GM18907 (cell line): Measurements from ENCODE around the gene ENG.
"Not testable (repeated sequence)": the region's sequence is repeated elsewhere in the genome, so short reads cannot be mapped to it uniquely, and the experiment has no call there.

Experiments used
- ATAC-seq: cut with Tn5 transposase; IDR thresholded peaks from one replicate; pipeline ENCODE4 v1.9.1; 2021; ENCODE audit warnings: mild to moderate bottlenecking, moderate library complexity; ENCODE audit not compliant: unreplicated experiment

ENG gene

DNA sequence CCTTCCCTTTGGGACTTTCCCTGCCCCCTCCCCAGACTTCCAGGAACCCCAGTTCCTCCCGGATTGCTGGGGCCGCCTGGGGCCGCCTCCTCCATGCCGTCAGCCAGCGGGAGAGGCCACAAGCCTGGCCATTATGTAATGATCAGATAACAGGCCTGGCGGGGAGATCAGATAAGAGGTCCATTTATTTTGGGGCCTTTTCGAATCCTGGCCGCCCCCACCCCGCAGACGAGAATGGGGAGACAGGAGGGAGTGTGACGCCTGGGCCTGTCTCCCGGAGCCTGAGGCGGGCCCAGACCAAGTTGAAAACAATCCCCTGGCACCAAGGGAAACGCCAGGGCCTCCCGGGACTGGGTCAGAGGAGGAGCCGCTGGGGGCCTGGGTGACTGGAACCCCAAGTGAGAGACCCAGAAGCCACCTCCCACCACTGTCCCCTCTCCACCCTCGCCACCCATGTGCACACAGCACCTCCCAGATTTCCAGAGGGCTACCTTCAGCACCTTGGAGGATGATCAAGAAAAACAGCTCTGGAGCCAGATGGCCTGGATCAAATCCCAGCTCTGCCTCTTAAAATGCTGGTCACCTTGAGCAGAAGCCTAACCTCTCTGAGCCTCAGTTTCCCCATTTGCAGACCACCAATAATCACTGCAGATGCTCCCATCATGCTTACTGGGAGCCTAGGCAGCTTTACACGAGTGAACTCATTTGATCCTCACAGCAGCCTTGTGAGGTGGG, 7.8 kb downstream of the ENG start:
- no peak for ATAC-seq

DNA sequence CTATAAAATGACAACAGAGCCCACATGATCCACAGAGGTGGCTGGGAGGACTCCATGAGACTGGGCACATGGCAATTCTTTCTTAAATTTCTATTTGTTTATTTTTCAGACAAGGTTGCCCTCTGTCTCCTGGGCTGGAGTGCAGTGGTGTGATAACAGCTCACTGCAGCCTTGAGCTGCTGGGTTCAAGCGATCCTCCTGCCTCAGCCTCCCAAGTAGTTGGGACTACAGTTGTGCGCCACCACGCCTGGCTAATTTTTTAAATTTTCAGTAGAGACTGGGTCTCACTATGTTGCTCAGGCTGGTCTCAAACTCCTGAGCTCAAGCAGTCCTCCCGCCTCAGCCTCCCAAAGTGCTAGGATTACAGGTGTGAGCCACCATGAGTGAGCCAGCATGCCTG, 8.8 kb downstream of the ENG start:
- not testable (repeated sequence) for ATAC-seq

DNA sequence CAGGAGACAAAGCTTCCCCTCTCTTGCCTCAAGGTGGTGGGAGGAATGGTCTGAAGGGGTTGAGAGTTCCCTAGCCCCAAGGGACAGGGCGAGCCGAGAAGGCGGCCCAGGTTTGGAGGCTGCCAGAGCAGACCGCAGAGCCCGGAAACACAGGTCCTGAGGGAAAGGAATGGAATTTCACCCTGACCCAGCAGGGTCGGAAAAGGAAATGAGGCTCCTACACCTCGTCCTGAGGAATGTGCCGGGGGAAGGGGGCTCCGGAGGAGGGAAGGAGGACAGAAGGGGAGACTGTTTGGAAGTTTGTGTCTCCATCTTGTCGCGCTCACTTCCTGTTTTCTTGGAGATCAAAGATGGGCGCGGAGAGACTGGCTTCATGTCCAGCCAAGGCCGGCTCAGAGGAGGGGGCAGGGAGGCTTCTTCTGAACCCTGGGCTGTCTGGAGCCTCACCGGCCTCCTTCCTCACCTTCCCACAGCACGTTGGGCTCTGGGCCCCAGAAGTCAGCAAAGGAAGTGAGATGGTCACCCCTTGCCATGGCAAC, 9.6 kb downstream of the ENG start:
- no peak for ATAC-seq

DNA sequence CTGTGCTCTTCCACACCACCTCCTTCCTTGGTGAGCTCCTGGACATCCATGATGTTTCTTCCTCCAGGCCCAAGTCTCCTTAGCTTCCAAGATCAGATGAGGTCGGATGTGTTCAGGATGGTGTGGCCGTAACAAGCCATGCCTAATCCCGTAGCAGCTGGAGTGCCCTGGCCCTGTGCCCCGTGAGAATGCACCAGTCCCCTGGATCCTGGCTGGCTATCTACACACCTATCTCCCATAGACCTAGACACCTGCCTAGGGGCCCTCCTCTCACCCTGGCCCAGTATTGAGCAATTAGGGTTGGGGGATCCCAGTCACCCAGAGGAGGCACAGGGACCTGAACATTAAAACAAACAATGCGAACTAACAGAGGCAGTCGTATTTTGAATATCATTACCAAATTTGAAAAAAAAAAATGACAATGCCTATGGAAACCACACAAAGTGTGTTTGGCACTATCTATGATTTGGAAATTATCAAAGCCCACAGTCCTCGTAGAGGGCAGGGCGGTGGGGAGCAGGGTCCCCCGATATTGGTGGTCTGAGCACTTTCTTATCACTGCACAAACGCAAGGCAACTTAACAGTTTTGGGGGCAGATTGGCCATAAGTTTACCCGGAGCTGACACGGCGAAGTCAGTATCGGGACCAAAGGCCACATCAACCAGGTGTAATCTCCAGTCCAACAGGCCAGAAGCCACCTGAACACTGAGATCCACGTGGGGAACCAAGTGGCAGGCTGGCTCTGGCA, 13.2 kb downstream of the ENG start:
- no peak for ATAC-seq

DNA sequence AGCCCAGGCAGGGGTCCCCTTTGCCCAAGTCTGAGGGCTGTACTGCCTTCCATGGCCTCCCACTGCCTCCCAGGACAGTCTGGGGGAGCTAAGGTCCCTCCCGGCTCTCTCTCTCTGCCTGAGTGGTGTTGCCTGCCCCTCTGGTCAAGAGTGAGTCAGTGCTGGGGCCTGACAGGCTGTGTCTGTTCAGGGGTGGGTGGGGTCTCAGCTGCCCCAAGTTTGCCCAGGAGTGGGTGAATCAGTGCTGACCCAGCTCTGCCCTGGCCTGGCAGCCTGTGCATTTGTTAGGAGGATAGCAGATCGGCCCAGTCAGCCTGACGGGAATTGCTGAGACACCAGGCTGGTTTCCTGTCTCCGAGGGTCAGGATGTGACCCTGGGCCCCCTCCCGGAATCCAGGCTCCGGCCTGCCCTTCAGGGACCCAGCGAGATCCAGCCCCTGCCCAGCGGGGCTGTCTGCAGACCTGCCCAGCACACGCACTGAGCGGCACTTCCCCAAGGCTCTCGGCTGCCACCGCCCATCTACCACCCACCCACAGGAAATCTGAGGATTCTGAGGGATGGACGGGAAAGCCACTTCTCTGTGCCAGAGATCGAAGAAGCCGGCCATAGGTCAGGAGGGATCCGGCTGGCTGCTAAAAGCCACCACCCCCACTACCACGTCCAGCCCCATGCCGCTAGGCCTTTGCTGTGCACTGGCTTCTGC, 15.9 kb downstream of the ENG start:
- ATAC-seq = no peak

DNA sequence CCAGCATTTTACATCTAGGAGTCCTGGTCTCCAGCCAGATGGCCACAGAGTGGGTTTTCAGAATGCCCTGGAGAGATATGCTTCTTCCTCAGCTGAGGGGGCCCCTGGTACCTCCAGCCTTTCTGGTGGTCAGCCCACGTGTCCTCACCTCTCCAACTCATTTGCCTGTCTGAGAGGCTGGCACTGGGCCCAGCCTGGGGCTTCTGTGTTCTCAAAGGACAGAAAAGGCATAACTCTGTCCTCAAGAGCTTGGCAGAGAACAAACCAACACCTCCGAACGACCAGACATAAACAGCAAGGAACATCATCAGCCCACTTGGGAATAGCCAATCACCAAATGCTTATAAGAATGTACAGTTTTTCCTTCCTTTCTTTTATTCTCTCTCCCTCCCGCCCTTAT, 17.1 kb downstream of the ENG start:
- ATAC-seq = no peak

DNA sequence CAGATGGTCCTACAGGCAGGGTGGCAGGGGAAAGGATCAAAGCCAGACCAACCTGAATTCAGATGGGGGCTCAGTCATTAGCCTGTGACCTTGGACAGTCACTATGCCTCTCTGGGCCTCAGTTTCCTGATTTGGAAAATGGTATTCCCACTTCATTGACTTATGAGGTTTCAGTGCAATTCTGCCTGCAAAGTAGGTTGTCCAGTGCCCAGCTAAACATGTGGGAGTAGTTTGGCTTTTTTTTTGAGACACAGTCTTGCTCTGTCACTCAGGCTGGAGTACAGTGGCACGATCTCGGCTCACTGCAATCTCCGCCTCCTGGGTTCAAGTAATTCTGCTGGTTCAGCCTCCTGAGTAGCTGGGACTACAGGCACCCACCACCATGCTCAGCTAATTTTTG, 17.9 kb downstream of the ENG start:
- not testable (repeated sequence) for ATAC-seq

DNA sequence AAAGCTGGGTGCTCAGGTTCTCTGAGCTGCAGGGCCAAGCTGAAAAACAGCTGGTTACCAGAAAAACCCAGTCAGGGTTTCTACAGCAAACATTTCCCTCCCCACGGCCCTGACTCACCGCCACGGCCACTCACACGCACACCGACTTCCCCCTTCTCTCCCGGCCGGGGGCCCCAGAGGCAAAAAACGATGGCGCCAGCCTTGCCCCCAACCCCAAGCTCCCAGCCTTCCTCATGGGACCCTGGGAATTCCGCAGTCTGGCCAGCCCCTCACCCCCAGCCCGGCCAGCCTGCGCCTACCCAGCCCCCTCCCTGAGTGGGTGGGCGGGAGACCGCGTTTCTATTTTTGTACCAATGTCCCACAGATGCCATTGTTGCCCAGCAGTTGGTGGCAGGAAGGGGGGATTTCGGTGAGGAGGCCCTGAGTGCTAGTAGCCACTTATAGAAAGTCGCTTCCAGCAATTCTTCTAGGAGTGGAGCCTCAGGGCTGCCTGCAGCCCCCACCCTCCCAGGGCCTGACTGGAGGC, 18.4 kb downstream of the ENG start:
- no peak for ATAC-seq

DNA sequence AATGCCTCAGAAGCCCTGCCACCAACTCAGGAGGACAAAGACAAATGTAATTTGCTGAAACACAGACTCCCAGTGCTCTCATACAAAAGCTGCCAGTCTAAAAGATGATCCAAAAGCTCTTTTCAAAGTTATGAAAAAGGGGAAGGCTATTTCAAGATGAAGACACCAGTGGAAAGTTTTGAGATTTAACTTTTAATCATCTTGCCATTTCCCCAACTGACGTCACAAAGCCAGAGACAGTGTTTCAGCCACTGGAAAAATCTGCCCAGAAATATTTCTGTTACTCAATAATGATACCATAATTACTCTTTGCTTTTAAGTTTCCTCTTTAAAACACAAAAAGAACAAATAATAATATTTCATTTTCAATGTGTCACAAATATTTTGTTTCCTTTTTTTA, 20.9 kb downstream of the ENG start:
- no peak for ATAC-seq

DNA sequence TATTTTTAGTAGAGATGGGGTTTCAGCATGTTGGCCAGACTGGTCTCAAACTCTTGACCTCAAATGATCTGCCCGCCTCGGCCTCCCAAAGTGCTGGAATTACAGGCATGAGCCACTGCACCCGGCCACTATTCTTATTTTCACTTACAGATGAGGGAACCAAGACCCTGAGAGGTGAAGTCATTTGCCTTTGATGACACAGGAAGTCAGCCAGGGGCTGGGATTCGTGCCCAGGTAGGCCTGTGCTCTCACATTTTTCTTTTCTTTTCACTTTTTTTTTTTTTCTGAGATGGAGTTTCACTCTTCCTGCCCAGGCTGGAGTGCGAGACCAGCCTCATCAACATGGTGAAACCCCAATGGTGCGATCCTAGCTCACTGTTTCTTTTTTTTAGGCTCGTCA, 22.2 kb downstream of the ENG start:
- ATAC-seq = no peak

DNA sequence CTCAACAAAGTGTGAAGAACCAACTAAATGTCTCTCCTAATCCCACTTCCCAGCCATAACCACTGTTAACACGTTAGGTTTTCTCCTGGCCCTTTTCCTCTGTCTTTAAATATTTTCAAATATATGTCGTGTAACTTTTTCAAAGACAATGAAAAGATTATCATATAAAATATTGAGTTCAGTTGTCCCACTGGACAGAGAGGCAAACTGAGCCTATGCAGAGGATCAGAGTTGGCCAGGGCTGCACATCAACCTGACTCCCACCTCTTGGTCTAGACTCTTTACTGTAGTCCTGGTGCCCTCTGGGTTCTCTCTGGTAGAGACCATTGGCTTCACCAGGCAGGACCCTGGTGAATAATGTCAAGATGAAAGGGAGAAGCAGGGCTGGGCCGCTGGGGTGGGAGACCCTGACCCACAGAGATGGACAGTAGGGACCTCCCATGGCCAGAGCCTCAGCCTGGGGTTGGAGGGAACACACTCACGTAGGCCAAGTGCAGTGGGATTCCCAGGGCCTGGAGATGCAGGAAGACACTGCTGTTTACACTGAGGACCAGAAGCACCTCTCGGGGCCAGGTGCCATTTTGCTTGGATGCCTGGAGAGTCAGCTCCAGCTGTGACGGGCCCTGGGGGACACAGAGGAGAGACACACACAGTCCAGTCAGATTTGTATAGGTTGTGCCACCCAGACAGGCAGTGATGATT, 25.1 kb downstream of the ENG start:
- ATAC-seq = no peak

DNA sequence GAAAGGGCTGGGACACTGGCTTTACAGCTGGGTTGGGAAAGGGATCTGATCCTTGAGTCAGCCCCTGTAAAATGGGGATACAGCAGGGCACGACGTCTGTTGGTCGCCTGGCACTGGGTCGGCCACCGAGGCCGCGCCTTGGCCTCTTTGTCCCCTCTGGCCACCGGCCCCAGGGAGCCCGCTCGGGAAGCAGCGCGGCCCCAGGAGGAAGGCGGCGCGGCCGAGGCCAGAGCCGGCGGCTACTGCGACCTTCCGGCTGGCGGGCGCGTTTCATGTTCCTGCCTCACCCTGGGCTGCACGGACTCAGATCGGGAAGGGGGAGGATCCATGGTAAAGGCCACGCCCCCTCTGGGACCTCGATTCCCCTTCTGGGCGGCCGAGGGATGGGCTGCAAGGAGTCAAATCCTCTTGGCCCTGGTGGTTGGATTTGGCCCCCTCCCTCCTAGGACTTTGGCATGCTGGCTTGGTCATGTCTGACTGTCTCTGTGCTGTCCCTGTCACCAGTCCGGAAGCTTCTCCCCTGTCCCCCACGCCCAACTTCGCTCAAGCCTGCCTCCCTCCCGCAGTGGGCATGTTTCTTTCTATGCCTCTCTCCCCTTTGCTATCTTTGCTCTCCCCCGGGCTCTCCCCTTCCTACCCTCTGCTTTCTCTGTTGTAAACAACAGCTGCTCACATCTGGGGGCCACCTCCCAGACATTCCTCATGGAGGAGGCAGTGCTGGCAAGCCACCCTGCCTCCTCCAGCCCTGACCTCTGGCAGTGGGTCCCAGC, 26.0 kb downstream of the ENG start:
- ATAC-seq = no peak

DNA sequence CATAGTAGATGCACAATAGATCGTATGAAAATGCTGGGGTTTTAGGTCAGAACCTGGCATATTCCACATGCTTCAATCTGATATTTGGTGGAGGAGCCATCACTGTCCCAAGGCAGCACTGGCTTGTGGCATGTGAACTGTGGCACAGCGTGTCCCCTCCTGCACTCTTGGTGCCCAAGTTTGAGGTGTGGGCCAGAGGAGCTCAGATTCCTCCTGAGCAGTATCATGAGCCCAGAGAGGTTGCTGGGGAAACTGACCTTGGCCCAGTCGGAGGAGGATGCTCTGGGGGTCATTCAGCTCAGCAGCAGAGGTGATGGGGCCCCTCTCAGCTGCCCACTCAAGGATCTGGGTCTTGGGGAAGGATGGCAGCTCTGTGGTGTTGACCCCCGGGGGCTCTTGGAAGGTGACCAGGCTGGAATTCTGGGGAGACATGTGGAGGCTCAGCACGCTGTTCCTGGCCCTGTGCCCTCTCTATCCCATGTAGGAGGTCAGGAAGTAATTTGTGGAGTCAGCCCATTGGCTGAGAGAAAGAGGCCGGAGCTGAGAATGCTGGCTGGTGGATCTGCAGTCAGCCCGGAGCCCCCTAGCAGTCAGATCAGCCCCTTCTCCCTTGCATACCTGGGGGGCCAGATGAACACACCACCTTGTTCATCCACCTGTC, 28.1 kb downstream of the ENG start:
- no peak for ATAC-seq

DNA sequence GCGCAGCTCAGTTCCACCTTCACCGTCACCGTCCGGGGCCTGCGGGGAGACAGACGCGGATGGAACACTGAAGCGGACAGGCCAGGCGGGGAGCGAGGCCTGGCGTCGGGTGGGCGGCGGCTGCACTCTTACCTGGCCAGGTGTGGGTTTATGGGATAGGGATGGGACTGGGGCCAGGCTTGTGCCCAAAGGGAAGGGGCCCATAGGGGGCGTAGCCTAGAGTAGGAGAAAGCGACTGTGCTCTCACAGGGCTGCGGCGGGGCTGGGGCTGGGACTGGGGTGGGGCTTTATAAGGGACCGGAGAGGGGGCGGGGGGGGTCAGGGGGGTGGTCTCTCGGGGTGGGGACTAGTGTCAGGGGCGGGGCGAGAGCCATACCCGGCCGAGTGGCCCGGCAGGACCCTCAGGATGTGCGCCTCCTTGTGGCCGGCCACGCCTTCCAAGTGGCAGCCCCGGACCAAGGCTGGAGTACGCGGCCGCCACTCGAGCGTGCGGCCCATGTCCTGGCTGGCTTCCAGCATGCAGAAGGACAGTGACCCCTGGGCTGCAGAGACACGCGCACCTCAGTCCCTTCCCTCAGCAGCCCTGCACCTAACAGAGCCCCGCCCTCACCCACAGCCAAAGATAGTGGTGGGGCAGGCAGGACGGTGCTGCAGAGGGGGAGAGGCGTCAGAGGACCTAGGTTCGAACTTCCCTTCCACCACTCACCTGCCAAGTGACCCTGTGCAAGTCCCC, 29.0 kb downstream of the ENG start:
- ATAC-seq = no peak

DNA sequence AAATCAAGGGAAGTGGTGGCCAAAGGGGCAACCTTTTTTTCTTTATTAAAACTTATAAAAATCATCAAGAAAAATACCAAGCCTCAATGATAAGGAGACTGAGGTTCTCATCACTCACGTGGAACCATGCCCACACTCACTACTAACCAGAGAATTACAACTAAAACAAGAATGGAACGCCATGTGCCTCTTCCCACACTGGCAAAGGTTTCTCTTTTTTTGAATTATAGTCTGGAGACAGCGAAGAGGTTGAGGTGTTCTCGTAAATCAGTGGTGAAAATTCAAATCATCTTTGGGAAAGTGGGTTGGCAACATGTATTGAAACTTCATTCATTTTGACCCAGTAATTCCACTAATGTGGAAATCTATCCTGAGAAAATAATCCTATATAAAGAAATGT, 32.4 kb downstream of the ENG start:
- no peak for ATAC-seq

DNA sequence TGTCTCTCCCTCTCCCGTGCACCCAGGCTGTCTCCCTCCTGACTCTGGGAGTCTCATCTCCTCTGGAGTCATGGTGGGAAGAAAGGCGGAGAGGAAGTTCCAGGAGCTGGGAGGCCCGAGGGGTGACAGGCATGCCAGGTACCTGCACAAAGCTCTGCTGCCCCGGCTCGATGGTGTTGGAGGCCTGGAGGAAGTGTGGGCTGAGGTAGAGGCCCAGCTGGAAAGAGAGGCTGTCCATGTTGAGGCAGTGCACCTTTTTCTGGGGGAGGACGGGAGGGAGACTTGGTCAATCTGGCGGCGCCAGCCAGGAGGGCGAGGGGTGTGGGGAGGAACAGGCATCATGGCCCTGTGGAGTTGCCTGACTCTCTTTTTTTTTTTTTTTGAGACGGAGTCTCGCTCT, 35.9 kb downstream of the ENG start:
- ATAC-seq = no peak

DNA sequence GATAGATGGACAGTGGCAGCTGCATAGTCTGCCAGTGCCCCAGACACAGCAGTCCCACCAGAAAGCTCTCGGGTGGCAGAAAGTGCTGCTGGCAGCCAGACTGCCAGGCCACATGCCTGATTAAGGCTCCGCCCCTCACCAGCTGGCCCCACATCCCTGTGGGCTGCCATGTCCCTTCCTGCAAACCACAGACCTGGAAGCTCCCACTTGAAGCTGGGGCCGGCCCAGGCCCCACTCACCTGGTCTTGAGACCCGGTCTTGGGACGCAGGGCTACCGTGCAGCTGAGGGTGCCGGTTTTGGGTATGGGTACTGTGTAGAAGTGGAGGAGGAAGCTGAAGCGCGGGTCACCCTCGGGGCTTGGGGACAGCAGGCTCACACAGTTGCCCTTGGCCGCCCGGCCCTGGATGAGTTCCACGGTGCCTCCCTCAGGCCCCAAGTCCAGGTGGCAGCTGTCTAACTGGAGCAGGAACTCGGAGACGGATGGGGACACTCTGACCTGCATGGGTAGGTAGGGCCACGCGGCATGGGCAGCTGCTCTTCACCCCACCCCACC, 36.5 kb downstream of the ENG start:
- ATAC-seq = no peak

DNA sequence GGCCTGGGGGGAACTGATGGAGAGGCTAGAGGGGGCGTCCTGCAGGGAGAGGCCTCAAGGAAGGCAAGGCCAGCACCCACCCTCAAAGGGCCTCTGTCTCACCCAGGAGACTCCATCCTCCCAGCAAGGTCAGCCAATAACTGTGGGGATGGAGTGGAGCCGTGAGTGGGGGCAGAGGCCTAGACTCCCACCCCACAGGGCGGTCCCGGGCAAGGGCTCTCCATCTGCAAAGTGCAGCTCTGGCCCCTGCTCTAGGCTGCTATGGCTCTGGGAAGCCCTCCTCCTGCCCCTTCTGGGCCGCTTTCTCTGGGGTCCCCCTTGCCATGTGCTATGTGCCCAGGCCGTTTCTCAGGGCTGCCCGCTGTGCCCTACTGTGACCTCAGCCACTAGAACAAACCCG, 37.7 kb downstream of the ENG start:
- ATAC-seq = no peak

DNA sequence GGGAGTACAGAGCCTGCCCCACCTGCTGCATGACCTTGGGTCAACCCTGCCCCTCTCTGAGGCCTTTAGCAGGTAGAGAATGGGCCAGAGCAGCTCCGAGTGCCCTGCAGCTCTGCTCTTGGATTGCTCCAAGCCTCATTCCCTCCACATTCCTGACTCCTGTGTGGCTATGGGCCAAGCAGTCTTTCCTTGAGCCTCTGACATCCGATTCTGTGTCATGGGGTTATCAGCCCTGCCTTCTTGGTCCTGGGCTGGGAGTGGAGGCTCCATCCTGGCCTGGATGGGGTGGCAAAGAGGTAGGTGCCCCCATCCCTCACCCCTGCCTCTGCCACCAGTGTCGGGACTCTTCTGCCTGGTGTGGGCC, 38.1 kb downstream of the ENG start:
- no peak for ATAC-seq
